GM06990 (cell line): ENCODE data around the gene KSR2.

Experiments used
- DNase-seq: peaks from one replicate; pipeline ENCODE4 v3.0.0-alpha.2; 2011; ENCODE audit not compliant: insufficient read length; ENCODE audit errors: extremely low read depth
- H3K27me3 ChIP-seq: replicated peaks from 2 replicates; pipeline ENCODE4 v1.6.0; 2011; ENCODE audit warnings: low read length; ENCODE audit not compliant: control insufficient read depth, insufficient read depth
- H3K36me3 ChIP-seq: 2 replicates; pipeline ENCODE4 v1.5.1; 2011; ENCODE audit warnings: low read length; ENCODE audit not compliant: control insufficient read depth, insufficient read depth
- H3K4me3 ChIP-seq: replicated peaks from 2 replicates; pipeline ENCODE4 v1.5.1; 2011; ENCODE audit warnings: low read depth, mild to moderate bottlenecking, control low read depth, low read length
- TF ChIP-seq, protein P1 (sequence below): IDR thresholded peaks from 2 replicates; pipeline ENCODE4 v1.5.1; 2011; ENCODE audit warnings: low read length, control low read depth, mild to moderate bottlenecking, inconsistent platforms; ENCODE audit not compliant: insufficient read depth, poor library complexity, severe bottlenecking

KSR2 gene

DNA sequence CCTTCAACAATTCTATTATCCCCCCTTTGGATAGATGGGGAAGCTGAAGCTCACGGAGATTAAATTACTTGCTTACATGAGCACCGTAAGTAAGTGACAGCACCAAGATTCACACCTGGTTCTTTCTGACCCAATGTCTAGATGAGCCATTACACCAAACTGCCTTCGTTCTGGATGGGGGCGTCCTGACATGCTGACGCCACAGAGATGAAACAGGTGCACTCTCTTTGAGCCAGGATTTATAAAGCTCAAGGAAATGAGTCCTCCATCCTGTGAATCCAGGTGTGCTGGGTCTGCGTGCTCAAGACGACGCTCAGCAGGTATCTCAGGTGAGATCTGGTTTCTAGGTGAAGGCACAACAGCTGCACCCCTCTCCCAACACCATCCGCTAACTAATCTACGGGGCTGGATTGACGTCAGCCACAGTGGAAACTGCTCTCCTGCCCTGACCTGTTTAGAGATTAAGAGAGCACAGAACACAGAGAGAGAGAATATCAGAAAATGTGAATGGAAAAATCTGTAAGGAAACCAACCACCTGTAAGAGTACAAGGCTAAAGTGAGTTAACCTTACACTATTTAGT, 61.6 kb downstream of the KSR2 start:
- H3K36me3 ChIP-seq: no peaks in the 10 kb centered on the region
- H3K4me3 ChIP-seq: no peak overlapping the region
- TF ChIP-seq, protein P1, sequence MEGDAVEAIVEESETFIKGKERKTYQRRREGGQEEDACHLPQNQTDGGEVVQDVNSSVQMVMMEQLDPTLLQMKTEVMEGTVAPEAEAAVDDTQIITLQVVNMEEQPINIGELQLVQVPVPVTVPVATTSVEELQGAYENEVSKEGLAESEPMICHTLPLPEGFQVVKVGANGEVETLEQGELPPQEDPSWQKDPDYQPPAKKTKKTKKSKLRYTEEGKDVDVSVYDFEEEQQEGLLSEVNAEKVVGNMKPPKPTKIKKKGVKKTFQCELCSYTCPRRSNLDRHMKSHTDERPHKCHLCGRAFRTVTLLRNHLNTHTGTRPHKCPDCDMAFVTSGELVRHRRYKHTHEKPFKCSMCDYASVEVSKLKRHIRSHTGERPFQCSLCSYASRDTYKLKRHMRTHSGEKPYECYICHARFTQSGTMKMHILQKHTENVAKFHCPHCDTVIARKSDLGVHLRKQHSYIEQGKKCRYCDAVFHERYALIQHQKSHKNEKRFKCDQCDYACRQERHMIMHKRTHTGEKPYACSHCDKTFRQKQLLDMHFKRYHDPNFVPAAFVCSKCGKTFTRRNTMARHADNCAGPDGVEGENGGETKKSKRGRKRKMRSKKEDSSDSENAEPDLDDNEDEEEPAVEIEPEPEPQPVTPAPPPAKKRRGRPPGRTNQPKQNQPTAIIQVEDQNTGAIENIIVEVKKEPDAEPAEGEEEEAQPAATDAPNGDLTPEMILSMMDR: no peak
- no peaks in the 10 kb centered on the region for H3K27me3 ChIP-seq
- DNase-seq: no peak

DNA sequence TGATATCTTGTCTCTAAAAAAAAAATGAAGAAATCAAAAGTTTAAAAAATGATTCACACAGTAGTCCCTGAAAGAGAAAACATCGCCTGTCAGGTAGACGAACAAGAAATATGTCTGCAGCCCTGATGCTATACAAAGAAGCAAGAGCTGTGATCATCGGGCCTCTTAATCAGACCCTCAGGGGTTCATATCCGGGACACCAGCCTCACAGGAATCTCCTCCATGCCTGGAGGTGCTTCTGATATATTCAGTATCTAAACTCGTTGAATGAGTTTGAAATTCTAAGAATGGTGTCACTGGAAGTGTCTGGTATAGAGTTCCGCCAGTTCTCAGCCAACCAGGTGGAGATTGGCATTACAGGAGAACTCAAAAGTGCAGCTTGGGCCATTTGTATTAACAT, 64.7 kb downstream of the KSR2 start:
- Histone ChIP-seq H3K36me3 (no peaks in the 10 kb centered on the region), H3K27me3 (no peaks in the 10 kb centered on the region), H3K4me3 (no peak overlapping the region)
- TF ChIP-seq, protein P1: no peak
- DNase-seq: no peak

DNA sequence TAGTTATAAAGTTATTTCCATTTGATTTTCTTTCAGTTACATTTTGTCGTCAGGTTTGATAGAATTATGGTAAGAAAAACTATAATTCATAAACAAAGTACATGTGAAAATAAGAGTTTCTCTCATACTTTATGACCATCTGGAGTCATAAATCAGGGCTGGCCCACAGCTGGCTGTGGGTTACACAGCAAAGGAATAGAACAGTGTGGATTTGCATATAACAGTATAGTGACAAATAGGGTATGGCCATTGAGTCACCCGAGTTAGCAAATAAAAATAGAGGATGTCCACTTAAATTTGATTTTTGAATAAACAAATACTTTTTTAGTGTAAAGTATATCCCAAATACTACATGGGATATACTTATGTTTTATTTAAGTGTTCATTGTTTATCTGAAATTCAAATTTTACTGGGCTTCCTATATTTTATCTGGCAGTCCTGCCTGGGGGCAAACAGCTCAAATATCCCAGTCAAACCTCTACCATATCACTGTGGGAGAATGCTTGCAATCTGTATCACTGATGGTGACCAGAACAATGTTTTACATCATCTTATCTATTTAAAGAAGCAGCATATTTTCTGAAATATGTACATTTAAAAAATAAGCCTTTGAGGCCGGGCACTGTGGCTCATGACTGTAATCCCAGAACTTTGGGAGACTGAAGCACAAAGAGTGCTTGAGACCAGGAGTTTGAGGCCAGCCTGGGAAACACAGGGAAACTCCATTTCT, 65.5 kb downstream of the KSR2 start:
- H3K36me3 ChIP-seq: no peaks in the 10 kb centered on the region
- no peak overlapping the region for H3K4me3 ChIP-seq
- DNase-seq: no peak
- no peaks in the 10 kb centered on the region for H3K27me3 ChIP-seq
- TF ChIP-seq, protein P1: no peak

DNA sequence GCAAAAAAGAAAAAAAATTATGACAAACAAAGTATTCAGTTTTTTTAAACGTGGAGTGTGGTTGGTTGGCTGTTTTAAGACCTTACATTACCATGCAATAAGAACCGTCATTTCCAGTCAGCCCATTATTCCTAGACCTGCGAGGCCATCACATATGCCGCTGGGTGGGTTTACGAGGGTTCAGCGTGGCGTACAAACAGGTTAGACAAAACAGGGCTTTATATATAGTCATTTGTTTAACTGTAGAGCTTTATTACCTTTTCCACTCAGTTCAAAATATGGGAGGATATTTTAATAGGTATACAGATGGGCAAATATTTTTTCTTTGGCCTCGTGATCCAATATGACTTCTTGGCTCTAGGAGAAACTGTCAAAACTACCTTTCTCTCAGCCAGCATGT, 67.2 kb downstream of the KSR2 start:
- Histone ChIP-seq H3K4me3 (no peak overlapping the region), H3K36me3 (no peaks in the 10 kb centered on the region), H3K27me3 (no peaks in the 10 kb centered on the region)
- no peak for DNase-seq
- TF ChIP-seq, protein P1: no peak

DNA sequence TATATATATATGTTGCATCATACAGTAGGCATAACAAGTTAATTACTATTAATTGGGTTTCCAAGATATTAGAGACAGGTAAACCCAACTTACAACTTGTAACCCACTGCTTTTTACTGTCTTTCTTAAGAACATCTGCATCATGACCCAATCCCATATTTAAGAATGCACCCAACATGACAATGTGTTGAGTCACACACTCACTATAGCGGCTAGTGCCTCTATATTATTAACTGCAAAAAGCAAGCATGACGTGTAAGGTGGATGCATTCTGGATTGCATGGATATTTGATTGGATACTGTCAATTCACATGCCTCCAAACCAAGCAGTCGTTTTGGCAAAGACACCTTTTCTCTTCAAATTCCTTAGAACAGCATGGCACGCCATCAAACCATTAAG, 68.2 kb downstream of the KSR2 start:
- DNase-seq: no peak
- H3K4me3 ChIP-seq: no peak overlapping the region
- TF ChIP-seq, protein P1: no peak
- no peaks in the 10 kb centered on the region for H3K36me3 ChIP-seq
- H3K27me3 ChIP-seq: no peaks in the 10 kb centered on the region
